Endothelial cell of umbilical vein (primary cell): ENCODE measurements around the gene CCDC172. TPM values are rescaled to one million over a fixed set of nuclear protein-coding genes. Genes with fewer than 3 reads are reported as not detected.

Experiments
- BruUV-seq: library from RNA; stranded (reverse); fragments of 400-500 nt; replicated peaks from 2 replicates; lab custom pipeline; 2021; lab: Mats Ljungman, UMichigan
- CTCF ChIA-PET: fragments of 300-600, 350-600 bp; sonication (Branson Sonifier 250); formaldehyde crosslinking; loops from one replicate; lab custom pipeline; 2021; ENCODE audit warnings: antibody characterized with exemption, inconsistent platforms; lab: Charles Lee
- POLR2A ChIA-PET: fragments of 300-600, 350-600 bp; sonication (Branson Sonifier 250); formaldehyde crosslinking; loops from one replicate; lab custom pipeline; 2021; ENCODE audit warnings: antibody characterized with exemption, inconsistent platforms; lab: Charles Lee
- DNase-seq: peaks from one replicate; pipeline ENCODE4 v3.0.0-alpha.2; 2011; ENCODE audit warnings: low read depth, low spot score
- FAIRE-seq: peaks from 2 replicates; lab custom pipeline; 2011; peaks lifted over from hg19 to GRCh38; lab: Jason Lieb, UNC
- H2AFZ ChIP-seq: 2 replicates; pipeline ENCODE4 v1.6.0; 2012; ENCODE audit warnings: low read depth, low read length, control low read depth, inconsistent platforms
- H3K27ac ChIP-seq: 2 replicates; pipeline ENCODE4 v1.5.1; 2011; ENCODE audit warnings: low read depth, mild to moderate bottlenecking, control low read depth, low read length, moderate library complexity; ENCODE audit not compliant: insufficient read depth
- H3K27me3 ChIP-seq, 2 experiments: 2 replicates each; pipeline versions ENCODE4 v1.6.0 to v1.6.1; 2011; ENCODE audit warnings: low read length in 2 of 2, mixed read lengths in 1 of 2; ENCODE audit not compliant: control insufficient read depth in 2 of 2, insufficient read depth in 2 of 2
- H3K36me3 ChIP-seq, 2 experiments: 2 replicates in 1 of 2; 3 replicates in 1 of 2; pipeline ENCODE4 v1.5.1; 2011; ENCODE audit warnings: low read length in 2 of 2, mild to moderate bottlenecking in 1 of 2, moderate library complexity in 1 of 2; ENCODE audit not compliant: control insufficient read depth in 2 of 2, insufficient read depth in 2 of 2; ENCODE audit errors: extremely low read depth in 1 of 2
- H3K4me1 ChIP-seq: 3 replicates; pipeline ENCODE4 v1.5.1; 2011; ENCODE audit warnings: mild to moderate bottlenecking, low read length; ENCODE audit not compliant: control insufficient read depth, insufficient read depth; ENCODE audit errors: extremely low read depth
- H3K4me2 ChIP-seq: 2 replicates; pipeline ENCODE4 v1.6.1; 2011; ENCODE audit warnings: low read length, control low read depth, mixed read lengths; ENCODE audit not compliant: insufficient read depth
- H3K4me3 ChIP-seq, 3 experiments: fragments of 200-600 bp in 1 of 3; sonication (generic), shearing (Covaris generic) in 1 of 3; replicated peaks in 1 of 3; 2 replicates each; pipeline ENCODE4 v1.5.1; 2011 to 2016; ENCODE audit warnings: control low read depth in 3 of 3, low read length in 3 of 3, mild to moderate bottlenecking in 2 of 3, inconsistent platforms in 1 of 3, low read depth in 1 of 3, moderate library complexity in 1 of 3; ENCODE audit not compliant: insufficient read depth in 1 of 3
- H3K79me2 ChIP-seq: 2 replicates; pipeline ENCODE4 v1.6.0; 2012; ENCODE audit warnings: low read length, inconsistent platforms; ENCODE audit not compliant: control insufficient read depth, insufficient read depth
- H3K9ac ChIP-seq: replicated peaks from 2 replicates; pipeline ENCODE3; 2011; ENCODE audit warnings: low read length, control low read depth; ENCODE audit not compliant: insufficient read depth; ENCODE audit errors: extremely low read depth
- H3K9me1 ChIP-seq: replicated peaks from 3 replicates; pipeline ENCODE4 v1.6.0; 2011; ENCODE audit warnings: mild to moderate bottlenecking, low read length; ENCODE audit not compliant: control insufficient read depth, insufficient read depth; ENCODE audit errors: extremely low read depth
- H3K9me3 ChIP-seq: replicated peaks from 2 replicates; pipeline ENCODE4 v1.5.1; 2012; ENCODE audit warnings: low read length, inconsistent platforms; ENCODE audit not compliant: control insufficient read depth, insufficient read depth
- H4K20me1 ChIP-seq: replicated peaks from 2 replicates; pipeline ENCODE3; 2011; ENCODE audit warnings: mild to moderate bottlenecking, low read length; ENCODE audit not compliant: control insufficient read depth, insufficient read depth; ENCODE audit errors: extremely low read depth
- EZH2 ChIP-seq: IDR thresholded peaks from 2 replicates; pipeline ENCODE4 v1.6.1; 2012; ENCODE audit warnings: borderline replicate concordance, low read depth, mild to moderate bottlenecking, moderate library complexity, low read length, inconsistent platforms; ENCODE audit not compliant: severe bottlenecking
- FOS ChIP-seq: IDR thresholded peaks from 2 replicates; pipeline ENCODE4 v1.6.1; 2011; ENCODE audit warnings: mild to moderate bottlenecking, low read length, moderate library complexity, borderline replicate concordance; ENCODE audit not compliant: insufficient read depth
- GATA2 ChIP-seq: IDR thresholded peaks from 2 replicates; pipeline ENCODE4 v1.7.0; 2011; ENCODE audit warnings: low read depth, mild to moderate bottlenecking, moderate library complexity, mixed read lengths, low read length; ENCODE audit not compliant: insufficient read length, insufficient read depth
- JUN ChIP-seq: IDR thresholded peaks from 2 replicates; pipeline ENCODE4 v1.6.1; 2011; ENCODE audit warnings: borderline replicate concordance, low read depth; ENCODE audit not compliant: insufficient read length, insufficient read depth
- MAX ChIP-seq: IDR thresholded peaks from 2 replicates; pipeline ENCODE4 v1.6.1; 2011; ENCODE audit not compliant: insufficient read depth, insufficient read length
- MYC ChIP-seq: IDR thresholded peaks from one replicate; pipeline ENCODE4 v1.6.1; 2011; ENCODE audit warnings: mild to moderate bottlenecking, low read depth, low read length
- POLR2A ChIP-seq: IDR thresholded peaks from 2 replicates; pipeline ENCODE4 v1.6.1; 2012; ENCODE audit warnings: low read depth, mild to moderate bottlenecking, control low read depth, low read length
- POLR2AphosphoS5 ChIP-seq: IDR thresholded peaks from 2 replicates; pipeline ENCODE4 v1.6.1; 2012; ENCODE audit warnings: low read depth, mild to moderate bottlenecking, control low read depth, low read length, moderate library complexity; ENCODE audit not compliant: insufficient read depth
- dilution Hi-C: fragments of 300-500 bp; cut with MboI; formaldehyde crosslinking; loops from one replicate; pipeline ENCODE4 v1.15.0; 2019; ENCODE audit warnings: low sequenced_read_pairs; ENCODE audit not compliant: extremely low pct_ligation_motif_present
- intact Hi-C: fragments of 100-400 bp; cut with micrococcal nuclease; formaldehyde crosslinking; loops from one replicate; pipeline ENCODE4 v1.10.0; 2022
- polyA plus RNA-seq, 4 experiments: library from polyadenylated mRNA; depleted of rRNA in 3 of 4; stranded (reverse) in 3 of 4; unstranded in 1 of 4; fragments of >200 nt; gene quantifications; 2 replicates each; pipeline versions ENCODE4 v1.2.1 to v1.2.3, GENCODE V29; 2011 to 2012; ENCODE audit warnings: missing spikeins in 1 of 4
- total RNA-seq: library from RNA; stranded (reverse); gene quantifications from 2 replicates; pipeline ENCODE4 v1.2.3, GENCODE V29; 2021
- TF ChIP-seq, protein P1 (sequence below), 2 donors: IDR thresholded peaks; 1 replicate in 1 of 2; 2 replicates in 1 of 2; pipeline ENCODE4 v1.5.1; 2011; ENCODE audit warnings: low read length in 2 of 2, mild to moderate bottlenecking in 2 of 2, moderate library complexity in 2 of 2, control low read depth in 1 of 2, inconsistent platforms in 1 of 2, low read depth in 1 of 2; ENCODE audit not compliant: insufficient read depth in 1 of 2; ENCODE audit errors: extremely low read depth in 1 of 2

CCDC172 gene
- total and polyA plus RNA-seq, 2 donors (not counting 3 experiments of a cell fraction or from before 2014, with no cell fraction given), result not detected

- no peak overlapping the region for H2AFZ ChIP-seq
- H3K79me2 ChIP-seq, result no peaks in the 10 kb centered on the region
- POLR2A ChIA-PET, result no interaction called here
- CTCF ChIA-PET, result interaction anchor here (1.0 to 4.0 kb wide), 8 partner anchors 15 to 1145 kb away, joined by 4 to 83 read pairs (median 11); partner anchors contain the start of gene GFRA1
- no peaks in the 10 kb centered on the region for H3K9me1 ChIP-seq
- H3K27me3 ChIP-seq, result no peaks in the 10 kb centered on the region
- no peaks in the 10 kb centered on the region for H3K4me1 ChIP-seq
- H3K9ac ChIP-seq, result no peak overlapping the region
- DNase-seq, result no peak
- no TSS peak for BruUV-seq
- H3K9me3 ChIP-seq, result no peaks in the 10 kb centered on the region
- H3K36me3 ChIP-seq, result no peaks in the 10 kb centered on the region
- no peak for FAIRE-seq
- intact Hi-C loops (no loop called here), dilution Hi-C loops (no loop called here)
- H3K4me3 ChIP-seq, result no peak overlapping the region
- H3K27ac ChIP-seq, result no peak overlapping the region
- H3K4me2 ChIP-seq, result no peak overlapping the region
- TF ChIP-seq EZH2, result no peak
- TF ChIP-seq GATA2, result no peak
- TF ChIP-seq JUN, result no peak
- no peak for TF ChIP-seq POLR2AphosphoS5
- no peak for TF ChIP-seq MAX
- TF ChIP-seq MYC, result no peak
- no peak for TF ChIP-seq FOS
- TF ChIP-seq POLR2A, result no peak
- TF ChIP-seq, protein P1, sequence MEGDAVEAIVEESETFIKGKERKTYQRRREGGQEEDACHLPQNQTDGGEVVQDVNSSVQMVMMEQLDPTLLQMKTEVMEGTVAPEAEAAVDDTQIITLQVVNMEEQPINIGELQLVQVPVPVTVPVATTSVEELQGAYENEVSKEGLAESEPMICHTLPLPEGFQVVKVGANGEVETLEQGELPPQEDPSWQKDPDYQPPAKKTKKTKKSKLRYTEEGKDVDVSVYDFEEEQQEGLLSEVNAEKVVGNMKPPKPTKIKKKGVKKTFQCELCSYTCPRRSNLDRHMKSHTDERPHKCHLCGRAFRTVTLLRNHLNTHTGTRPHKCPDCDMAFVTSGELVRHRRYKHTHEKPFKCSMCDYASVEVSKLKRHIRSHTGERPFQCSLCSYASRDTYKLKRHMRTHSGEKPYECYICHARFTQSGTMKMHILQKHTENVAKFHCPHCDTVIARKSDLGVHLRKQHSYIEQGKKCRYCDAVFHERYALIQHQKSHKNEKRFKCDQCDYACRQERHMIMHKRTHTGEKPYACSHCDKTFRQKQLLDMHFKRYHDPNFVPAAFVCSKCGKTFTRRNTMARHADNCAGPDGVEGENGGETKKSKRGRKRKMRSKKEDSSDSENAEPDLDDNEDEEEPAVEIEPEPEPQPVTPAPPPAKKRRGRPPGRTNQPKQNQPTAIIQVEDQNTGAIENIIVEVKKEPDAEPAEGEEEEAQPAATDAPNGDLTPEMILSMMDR (IDR thresholded peaks at IDR 0.05; ENCODE audit: extremely low read depth in 1 of 2, insufficient read depth in 1 of 2, low read depth in 1 of 2, low read length in 2 of 2), result no peak
- H4K20me1 ChIP-seq, result no peaks in the 10 kb centered on the region
These were observed 37.5 kb upstream of the CCDC172 start for GRCh38 chr10:116286626-116287200.
